GM21528 (cell line): ENCODE data around the gene CBFA2T2.
"Not testable (repeated sequence)": the region's sequence is repeated elsewhere in the genome, so short reads cannot be mapped to it uniquely, and the experiment has no call there.

Source experiments
- ATAC-seq: cut with Tn5 transposase; IDR thresholded peaks from one replicate; pipeline ENCODE4 v1.9.1; 2021; ENCODE audit warnings: mild to moderate bottlenecking, moderate library complexity; ENCODE audit not compliant: unreplicated experiment, low FRiP score

Gene CBFA2T2

DNA sequence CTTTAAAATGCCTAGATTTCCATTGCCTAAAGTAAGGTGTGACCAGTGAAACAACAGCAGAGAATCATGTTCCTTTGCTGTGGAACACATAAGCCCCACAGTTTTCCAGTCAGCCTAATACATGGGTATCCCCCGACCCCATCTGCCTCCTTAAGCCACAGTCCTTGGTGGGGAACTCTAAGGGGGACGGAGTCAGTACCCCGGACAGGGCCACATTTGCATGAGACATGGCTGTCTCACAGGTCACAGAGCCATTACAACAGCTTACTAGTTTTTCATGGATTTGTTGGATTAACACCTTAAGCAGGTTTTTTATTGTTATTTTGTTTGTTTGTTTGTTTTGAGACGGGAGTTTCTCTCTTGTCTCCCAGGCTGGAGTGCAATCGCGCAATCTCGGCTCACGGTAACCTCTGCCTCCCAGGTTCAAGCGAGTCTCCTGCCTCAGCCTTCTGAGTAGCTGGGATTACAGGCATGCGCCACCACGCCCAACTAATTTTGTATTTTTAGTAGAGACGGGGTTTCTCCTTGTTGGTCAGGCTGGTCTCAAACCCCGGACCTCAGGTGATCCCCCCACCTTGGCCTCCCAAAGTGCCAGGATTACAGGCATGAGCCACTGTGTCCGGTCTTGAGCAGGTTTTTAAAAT, 157.2 kb downstream of the CBFA2T2 start:
- ATAC-seq: not testable (repeated sequence)

- ATAC-seq: no peak
These were observed 157.9 kb downstream of the CBFA2T2 start for GRCh38 chr20:33647603-33648395.

- ATAC-seq: no peak
These were observed 158.6 kb downstream of the CBFA2T2 start for GRCh38 chr20:33648396-33649004.

DNA sequence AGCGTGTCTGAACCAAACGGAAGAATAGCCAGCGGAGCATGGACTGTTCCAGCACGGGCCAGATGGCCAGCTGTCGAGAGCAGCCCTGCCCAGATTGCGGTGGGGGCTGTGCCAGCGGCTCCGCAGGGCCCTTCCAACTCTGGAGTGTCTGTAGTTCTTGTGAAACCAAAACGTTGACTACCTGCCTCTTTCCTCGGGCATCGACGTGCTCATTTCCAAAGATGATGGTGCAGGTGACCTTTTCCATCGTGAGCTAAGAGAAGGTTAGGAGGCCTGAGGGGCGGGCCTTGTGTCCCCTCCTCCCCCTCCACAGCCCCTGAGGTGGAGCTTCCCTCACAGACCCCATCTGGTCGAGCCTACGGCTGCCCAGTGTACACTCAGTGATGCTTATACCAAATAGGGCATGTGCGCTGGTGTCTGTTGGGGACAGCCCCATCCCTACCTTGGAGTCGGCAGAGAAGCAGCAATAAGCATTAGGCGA, 159.3 kb downstream of the CBFA2T2 start:
- ATAC-seq: no peak

DNA sequence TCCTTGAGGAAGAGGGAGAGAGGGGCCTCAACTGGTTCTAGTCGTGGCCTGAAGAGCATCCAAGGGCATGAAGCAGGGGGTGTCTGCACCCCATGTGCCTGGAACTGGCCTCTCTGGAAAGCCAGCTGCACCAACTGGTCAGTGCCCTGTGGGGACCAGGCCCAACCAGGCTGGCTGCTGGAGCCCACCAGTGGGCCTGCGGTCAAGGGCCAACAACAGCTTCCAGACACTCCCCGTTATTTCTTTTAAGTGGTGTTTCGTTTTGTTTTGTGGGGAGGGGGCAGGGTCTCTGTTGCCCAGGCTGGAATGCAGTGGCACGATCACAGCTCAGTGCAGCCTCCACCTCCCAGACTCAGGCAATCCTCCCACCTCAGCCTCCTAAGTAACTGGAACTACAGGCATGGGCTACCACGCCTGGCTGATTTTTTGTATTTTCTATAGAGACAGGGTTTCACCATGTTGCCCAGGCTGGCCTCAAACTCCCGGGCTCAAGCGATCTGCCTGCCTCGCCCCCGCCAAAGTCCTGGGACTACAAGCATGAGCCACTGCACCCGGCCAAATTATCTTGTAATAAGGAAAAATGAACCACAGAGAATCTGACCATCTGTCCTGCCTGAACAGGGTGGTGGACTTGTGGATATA, 160.3 kb downstream of the CBFA2T2 start:
- no peak for ATAC-seq

DNA sequence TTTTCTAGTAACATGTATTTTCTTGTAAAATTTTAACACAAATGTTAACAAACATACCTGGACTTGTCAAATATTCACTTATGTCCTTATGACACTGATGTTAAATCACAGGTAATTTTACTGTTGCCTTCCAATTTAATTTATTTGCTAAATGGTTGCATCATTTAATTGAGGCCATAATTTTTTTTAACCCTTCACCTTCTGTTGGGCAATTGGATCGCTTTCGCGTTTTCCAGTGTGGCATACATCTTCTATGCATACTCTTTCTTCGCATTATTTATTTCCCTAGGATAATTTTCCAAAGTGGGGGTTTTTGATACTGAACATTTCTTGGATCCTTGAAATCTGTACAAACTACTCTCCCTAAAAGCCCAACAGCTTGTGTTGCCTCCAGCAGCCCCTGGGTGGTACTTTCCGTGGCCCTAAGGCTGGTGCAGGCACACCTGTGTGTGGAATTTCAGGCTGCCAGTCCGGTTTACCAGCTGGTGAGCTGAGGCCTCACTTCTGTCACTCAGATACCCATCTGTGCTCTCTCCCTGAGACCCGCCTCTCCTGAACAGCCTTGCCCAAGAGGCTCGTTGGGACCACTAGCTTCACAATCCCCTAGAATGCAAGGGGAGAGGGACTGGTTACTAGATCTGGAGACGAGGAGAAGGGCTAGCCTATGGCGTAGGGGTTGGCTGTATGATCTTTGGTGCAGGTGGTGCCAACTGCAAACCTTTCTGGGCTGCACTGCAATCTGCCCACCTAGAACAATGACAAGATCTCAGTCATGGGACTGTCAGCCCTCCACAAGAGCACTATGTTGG, 161.1 kb downstream of the CBFA2T2 start:
- ATAC-seq: no peak

GRCh38 chr20:33651562-33652048, 161.7 kb downstream of the CBFA2T2 start:
- ATAC-seq: no peak

GRCh38 chr20:33653218-33653899, 163.5 kb downstream of the CBFA2T2 start:
- no peak for ATAC-seq

DNA sequence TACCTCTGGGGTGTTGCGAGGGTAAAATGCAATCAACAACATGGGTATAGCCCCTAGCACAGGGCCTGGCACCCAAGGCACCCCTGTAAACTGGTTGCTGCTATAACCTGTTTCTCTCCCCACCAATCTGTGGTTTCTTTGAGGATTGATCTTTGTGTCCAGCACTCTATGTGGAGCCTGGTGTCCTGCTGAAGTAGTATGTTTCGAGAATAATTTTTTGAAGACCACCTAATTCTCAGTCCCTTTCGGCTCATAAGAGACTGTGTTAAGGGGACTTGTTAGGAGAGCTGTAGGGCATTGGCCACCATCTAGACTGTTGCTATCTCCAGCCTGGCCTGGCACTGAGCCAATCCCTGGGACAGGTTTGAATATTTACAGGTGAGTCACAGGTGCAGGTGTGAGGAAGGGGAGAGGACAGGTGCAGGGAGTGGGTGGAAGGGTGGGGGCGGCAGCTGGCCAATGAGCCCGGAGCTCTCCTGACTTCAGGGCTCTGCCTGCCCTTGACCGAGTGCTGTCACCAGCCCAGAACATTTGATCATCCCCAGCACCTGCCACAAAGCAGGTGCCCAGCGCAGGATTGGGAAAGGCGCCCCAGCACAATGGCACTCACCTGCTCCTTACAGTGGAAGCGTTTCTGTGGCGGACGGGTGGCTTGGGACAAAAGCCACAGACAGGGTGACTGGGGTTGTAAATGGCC, 164.2 kb downstream of the CBFA2T2 start:
- ATAC-seq: no peak

DNA sequence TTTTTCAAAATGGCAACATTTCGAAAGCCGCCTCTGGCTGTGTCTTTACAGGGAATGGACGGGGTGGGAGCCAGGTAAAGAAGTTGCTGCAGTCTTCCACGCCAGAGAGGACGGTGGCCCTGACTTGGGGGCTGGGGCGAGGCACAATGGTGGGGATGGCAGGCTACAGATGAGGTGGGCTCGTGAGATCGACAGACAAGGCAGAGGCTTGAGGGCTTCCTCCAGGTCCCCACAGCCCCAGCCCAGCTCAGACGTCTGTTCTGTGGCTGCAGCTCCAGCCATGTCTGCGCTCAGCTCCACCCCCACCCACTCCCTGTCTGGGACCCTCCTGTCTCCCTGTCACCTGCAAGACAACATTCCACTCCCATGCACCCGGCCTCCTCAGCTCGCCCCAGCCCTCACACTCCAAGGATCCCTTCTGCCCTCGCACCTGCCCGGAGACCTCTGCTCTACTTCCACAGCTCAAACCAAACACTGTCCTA, 164.8 kb downstream of the CBFA2T2 start:
- ATAC-seq: no peak

DNA sequence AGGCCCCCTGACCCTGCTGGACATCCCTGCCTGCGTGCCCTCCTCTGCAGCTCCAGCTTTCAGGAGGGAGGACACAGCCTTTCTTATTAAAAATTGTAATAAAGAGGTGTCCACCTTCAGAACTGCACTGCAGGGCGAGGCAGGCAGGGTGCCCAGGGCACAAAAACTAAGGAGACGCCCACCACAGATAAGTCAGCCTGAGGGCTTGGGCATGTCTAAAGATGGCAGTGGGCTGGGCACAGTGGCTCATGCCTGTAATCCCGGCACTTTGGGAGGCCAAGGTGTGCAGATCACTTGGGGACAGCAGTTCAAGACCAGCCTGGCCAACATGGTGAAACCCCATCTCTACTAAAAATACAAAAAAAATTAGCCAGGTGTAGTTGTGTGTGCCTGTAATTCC, 165.3 kb downstream of the CBFA2T2 start:
- no peak for ATAC-seq

- no peak for ATAC-seq
These were observed 166.3 kb downstream of the CBFA2T2 start for GRCh38 chr20:33656010-33656782.

- no peak for ATAC-seq
These were observed 167.1 kb downstream of the CBFA2T2 start for GRCh38 chr20:33656783-33657703.

DNA sequence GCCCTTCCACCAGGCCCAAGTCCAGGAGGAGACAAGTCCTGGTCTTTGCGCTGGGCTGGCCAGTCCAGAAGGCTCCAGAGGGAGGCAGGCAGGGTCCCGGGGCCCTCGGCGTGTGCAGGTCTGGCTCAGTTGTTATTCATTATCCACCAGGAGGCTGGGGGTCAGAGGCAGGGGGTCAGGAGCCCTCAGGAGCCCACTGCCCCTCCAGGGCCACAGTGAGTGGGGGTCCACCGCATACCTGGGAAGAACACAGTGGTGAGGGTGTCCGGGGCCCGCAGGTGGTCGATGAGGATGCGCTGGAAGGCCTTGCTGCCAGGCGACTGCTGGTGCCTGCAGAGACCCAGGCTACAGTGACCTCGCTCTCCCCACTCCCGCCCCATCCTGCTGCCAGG, 167.8 kb downstream of the CBFA2T2 start:
- no peak for ATAC-seq

- no peak for ATAC-seq
These were observed 168.6 kb downstream of the CBFA2T2 start for GRCh38 chr20:33658510-33658909.

DNA sequence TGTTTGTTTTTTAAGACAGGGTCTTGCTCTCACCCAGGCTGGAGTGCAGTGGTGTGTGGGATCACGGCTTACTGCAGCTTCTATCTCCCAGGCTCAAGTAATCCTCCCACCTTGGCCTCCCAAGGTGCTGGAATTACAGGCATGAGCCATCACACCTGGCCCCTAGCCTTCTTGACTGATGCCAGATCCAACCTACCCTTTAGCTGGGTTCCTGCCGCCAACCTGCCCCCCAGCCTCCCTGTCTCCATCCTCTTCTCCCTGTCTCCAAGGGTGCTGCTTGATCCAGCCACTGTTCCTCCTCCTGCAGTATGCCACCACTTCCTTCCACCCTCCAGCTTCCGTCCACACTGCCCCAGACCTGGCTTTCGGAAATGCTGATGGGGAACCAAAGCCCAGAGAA, 169.0 kb downstream of the CBFA2T2 start:
- no peak for ATAC-seq
